GM12865 (cell line): Measurements from ENCODE around the gene ULBP2.
"Not testable (repeated sequence)": the region's sequence is repeated elsewhere in the genome, so short reads cannot be mapped to it uniquely, and the experiment has no call there.

Source experiments
- DNase-seq: peaks from one replicate; pipeline ENCODE4 v3.0.0; 2010; ENCODE audit warnings: low read depth
- H3K4me3 ChIP-seq: 2 replicates; pipeline ENCODE4 v1.5.1; 2011; ENCODE audit warnings: mild to moderate bottlenecking, low read depth, low read length, control low read depth
- CTCF ChIP-seq: IDR thresholded peaks from 2 replicates; pipeline ENCODE4 v1.5.1; 2011; ENCODE audit warnings: low read length, control low read depth, low read depth, inconsistent platforms; ENCODE audit not compliant: insufficient read depth; ENCODE audit errors: missing control alignments

Gene ULBP2

GRCh38 chr6:149904661-149905370 lies 37.0 kb upstream of the ULBP2 start:
- no peak for TF ChIP-seq CTCF
- no peak overlapping the region for H3K4me3 ChIP-seq
- DNase-seq: no peak

- no peak overlapping the region for H3K4me3 ChIP-seq
- DNase-seq: no peak
- no peak for TF ChIP-seq CTCF
Measured at GRCh38 chr6:149905371-149905910, 36.4 kb upstream of the ULBP2 start.

- DNase-seq: no peak
- no peak for TF ChIP-seq CTCF
- no peak overlapping the region for H3K4me3 ChIP-seq
Measured at GRCh38 chr6:149905911-149906371, 35.9 kb upstream of the ULBP2 start.

GRCh38 chr6:149906405-149906804 lies 35.4 kb upstream of the ULBP2 start:
- no peak for DNase-seq
- H3K4me3 ChIP-seq: no peak overlapping the region

GRCh38 chr6:149907317-149907716 lies 34.5 kb upstream of the ULBP2 start:
- no peak for TF ChIP-seq CTCF
- no peak overlapping the region for H3K4me3 ChIP-seq
- DNase-seq: no peak

More at GRCh38 chr6:149906405-149906804, 35.4 kb upstream of the ULBP2 start:
- TF ChIP-seq CTCF: no peak

GRCh38 chr6:149908480-149908879 lies 33.3 kb upstream of the ULBP2 start:
- not testable (repeated sequence) for DNase-seq

GRCh38 chr6:149909701-149910470 lies 31.9 kb upstream of the ULBP2 start:
- H3K4me3 ChIP-seq: no peak overlapping the region
- DNase-seq: no peak
- no peak for TF ChIP-seq CTCF

More at GRCh38 chr6:149908480-149908879, 33.3 kb upstream of the ULBP2 start:
- H3K4me3 ChIP-seq: not testable (repeated sequence)
